HG02642 (cell line): ENCODE data around the gene MACROD2.
"Not testable (repeated sequence)": the region's sequence is repeated elsewhere in the genome, so short reads cannot be mapped to it uniquely, and the experiment has no call there.

Experiments used
- ATAC-seq: cut with Tn5 transposase; IDR thresholded peaks from one replicate; pipeline ENCODE4 v1.9.1; 2021; ENCODE audit warnings: mild to moderate bottlenecking; ENCODE audit not compliant: unreplicated experiment, poor library complexity

Gene MACROD2

DNA sequence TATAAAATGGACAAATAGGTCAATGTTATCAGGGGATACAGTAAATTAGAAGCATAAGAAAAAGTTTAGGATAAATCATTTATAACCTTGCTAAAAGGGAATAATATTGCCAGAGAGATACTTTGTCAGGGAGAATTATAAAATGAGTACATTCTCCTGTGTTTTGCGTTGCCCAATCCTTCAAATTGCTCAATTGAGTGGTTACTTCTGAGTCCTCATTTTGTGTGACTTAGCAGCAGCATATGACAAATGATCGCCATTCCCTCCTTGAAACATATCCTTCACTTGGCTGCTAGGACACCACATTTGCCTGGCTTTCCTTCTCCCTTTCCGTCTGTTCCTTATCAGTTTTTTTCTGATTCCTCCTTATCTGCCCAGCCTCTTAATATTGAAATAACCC, 448.8 kb downstream of the MACROD2 start:
- ATAC-seq = no peak

DNA sequence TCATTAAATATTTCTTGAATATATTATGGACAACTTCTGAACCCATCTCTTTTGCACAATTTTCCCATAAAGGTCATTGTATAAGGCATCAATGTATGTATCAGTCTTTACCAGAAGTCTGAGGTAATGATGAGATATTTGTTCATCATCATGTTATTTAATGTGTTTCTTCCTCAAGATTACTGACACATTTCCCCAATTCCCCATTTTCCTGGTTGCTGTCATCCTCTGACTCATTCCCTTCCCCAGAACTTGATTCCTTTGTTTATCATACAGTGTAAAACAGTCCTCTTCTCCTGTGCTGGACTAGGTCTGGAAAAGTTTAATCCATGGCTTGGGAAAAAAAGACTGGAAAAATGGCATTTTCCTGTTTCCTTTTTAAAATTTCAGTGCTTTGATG, 450.0 kb downstream of the MACROD2 start:
- no peak for ATAC-seq

DNA sequence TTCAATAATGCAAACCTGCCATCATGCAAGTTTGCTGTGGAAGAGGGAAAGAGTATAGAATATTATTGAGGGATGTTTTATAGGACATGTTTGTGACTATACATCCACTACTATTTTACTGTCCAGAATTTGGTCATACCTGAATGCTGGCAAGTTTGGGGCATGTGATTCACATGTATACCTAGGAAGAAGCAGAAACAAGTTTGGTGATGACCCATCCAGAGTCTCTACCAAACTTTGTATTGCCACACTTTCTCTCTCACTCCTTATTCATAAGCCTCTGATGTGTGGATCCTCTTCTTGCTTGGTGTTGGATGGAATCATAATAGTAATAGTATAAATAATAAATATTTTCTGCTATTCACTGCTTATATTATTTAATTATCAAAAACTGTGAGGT, 450.6 kb downstream of the MACROD2 start:
- ATAC-seq = no peak

DNA sequence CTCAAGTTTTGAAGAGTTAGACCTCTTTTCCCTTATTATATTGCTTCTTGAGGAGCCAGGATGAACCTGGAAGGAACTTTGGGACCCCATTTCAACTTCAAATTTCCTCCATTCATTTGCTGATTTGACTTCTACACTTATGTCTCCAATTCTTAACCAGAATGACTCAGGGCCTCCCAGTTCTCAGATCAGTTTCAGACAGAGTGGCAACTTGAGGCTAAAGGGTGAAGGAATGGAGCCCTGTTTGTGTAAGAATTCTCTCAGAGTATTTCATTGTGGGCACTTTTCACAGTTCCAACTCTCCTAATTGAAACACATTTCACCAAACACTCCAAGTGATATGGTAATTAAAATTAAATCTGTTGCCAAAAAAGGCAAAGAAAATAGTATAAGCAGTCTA, 451.1 kb downstream of the MACROD2 start:
- ATAC-seq = no peak

DNA sequence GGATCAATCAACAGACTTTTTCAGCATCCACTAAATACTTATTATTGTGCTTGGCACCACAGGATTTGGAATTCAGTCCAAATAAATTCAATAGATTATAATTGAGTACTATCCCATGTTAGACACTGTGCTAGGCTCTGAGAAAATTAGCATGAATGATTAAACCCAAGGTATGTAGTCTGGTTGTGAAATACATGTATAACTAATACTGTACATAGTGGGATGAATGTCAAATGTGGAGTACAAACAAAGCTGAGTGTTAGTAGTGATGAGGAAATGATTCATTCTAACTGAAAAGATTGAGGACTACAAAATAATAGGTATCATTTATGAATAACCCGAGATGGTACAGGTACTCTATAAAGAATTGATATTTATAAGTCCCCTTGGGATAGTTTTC, 454.0 kb downstream of the MACROD2 start:
- no peak for ATAC-seq

DNA sequence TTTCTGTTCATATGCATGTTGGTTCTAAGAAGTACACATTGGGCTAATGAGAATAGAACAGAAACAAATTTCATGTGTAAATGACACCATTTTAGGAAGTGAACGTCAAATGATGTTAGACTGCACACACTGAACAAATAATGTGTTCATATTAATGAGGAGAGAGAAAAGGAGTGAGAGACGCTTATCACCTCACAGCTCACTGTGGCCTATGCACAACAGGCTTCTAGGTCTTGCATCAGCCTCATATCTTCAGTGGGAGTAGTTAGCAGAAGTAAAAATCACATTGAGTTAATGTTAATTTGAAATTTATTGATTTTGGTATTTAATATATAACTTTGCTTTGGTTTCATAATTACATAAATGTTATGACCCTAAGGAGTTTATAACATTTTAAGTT, 454.9 kb downstream of the MACROD2 start:
- ATAC-seq = no peak

DNA sequence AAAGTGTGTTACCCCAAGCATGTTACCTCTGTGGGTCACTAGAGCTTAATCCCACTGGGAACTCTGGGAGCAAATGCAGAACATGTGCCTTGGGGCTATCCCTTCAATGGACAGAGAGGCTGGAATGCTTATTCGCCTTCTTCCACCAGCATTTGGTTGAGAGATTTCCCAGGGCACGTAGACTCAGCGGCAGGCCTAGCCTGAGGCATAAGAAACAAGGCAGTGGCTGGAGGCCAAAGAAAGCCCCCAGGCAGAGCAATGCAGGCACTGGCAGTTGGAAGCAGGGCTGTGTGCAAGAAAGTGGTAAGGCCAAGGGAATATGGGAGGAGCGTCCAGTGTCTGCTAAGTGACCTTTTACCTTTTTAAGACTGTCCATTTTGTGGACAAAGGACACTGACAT, 456.1 kb downstream of the MACROD2 start:
- no peak for ATAC-seq

DNA sequence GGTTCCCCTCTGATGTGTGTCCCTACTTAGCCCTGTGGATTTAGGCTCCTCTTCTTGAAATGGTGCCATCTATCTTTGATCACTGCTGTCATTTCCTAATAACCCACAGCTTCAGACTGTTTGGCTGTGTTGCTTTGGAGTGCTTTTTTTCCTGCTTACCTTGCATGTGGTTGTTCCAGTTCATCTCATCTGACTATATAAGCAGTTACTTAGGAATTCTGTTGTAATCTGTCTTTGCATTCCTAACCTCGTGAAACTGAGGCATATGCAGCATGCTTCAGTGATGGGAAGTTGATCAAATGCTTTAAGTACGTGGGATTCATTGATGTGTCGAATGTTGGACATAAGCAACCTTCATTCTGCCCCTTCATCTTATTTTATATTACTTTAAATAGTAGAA, 457.9 kb downstream of the MACROD2 start:
- no peak for ATAC-seq

DNA sequence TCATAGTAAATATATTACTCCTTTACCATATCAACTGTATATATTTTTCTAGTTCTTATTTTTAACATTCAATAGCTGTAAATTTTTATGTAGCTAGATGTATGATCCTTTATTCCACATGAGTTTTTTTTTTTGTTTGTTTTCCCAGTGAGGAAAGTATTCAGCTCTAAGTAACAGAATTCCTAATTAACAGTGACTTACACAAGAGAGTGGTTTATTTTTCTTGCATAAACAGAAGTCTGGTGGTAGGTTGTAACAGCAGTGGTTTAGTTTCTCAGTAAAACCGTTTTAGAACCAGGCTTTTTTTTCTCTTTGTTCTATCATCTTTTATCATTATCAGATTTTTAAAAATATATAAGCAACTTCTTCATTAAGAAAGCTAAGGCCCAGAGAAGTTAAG, 459.0 kb downstream of the MACROD2 start:
- no peak for ATAC-seq

DNA sequence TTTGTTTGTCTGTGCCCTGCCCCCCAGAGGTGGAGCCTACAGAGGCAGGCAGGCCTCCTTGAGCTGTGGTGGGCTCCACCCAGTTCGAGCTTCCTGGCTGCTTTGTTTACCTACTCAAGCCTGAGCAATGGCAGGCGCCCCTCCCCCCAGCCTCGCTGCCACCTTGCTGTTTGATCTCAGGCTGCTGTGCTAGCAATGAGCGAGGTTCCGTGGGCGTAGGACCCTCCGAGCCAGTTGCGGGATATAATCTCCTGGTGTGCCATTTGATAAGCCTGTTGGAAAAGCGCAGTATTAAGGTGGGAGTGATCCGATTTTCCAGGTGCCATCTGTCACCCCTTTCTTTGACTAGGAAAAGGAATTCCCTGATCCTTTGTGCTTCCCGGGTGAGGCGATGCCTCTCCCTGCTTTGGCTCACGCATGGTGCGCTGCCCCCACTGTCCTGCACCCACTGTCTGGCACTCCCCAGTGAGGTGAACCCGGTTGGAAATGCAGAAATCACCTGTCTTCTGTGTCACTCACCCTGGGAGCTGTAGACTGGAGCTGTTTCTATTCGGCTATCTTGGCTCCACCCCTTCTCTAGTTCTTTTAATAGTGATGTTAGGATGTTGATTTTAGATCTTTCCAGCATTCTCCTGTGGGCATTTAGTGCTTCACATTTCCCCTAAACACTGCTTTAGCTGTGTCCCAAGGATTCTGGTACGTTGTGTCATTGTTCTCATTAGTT, 471.9 kb downstream of the MACROD2 start:
- ATAC-seq = not testable (repeated sequence)

DNA sequence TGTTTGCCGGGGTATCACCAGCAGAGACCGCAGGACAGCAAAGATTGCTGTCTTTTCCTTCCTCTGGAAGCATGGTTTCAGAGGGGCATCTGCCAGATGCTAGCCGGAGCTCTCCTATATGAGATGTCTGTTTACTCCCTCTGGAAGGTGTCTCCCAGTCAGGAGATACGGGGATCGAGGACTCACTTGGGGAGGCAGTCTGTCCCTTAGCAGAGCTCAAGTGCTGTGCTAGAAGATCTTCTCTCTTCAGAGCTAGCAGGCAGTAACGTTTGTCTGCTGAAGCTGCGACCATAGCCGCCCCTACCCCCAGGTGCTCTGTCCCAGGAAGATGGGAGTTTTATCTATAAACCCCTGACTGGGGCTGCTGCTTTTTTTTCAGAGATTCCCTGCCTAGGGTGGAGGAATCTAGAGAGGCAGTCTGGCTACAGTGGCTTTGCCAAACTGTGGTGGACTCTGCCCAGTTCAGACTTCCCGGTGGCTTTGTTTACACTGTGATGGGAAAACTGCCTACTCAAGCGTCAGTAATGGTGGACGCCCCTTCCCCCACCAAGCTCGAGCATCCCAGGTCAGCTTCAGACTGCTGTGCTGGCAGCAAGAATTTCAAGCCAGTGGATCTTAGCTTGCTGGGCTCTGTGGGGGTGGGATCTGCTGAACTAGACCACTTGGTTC, 475.0 kb downstream of the MACROD2 start:
- no peak for ATAC-seq

DNA sequence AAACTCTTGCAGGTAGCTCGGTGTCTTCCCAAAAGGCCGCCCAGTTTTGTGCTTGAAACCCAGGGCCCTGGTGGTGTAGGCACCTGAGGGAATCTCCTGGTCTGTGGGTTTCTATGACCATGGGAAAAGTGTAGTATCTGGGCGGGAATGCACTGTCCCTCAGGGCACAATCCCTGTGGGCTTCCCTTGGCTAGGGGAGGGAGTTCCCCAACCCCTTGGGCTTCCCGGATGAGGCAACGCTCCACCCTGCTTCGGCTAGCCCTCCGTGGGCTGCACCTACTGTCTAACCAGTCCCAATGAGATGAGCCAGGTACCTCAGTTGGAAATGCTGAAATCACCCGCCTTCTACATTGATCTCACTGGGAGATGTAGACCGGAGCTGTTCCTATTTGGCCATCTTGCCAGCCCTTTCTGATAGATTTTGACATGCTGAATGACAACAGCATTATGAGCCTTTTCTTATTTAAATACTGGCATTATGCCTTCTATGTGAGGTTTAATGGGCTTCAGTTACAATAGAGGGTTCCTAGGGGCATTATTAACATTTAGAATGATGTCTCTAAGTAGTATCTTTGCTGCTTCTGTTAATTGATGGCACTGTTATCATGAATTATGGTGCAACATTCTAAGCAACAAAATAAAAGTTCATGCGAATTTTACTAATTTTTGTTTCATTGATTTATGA, 475.8 kb downstream of the MACROD2 start:
- no peak for ATAC-seq

DNA sequence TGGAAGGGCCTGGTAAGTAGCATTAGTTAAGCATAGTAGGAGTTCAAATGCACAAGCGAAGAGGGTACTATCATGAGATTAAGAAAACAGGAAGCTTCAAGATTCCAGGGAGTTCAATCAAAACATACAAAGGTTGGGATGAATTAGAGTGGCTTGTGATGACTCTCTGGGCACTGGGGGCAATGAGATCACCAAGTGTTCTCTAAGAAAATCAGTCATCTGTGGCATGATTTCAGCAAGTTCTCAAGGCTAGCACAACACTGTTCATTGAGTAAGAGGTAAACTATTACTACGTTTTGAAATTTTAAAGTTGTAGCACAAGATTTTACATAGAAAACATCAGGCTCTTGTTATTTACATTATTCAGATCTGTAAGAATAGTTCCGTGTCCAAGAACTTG, 481.8 kb downstream of the MACROD2 start:
- no peak for ATAC-seq

DNA sequence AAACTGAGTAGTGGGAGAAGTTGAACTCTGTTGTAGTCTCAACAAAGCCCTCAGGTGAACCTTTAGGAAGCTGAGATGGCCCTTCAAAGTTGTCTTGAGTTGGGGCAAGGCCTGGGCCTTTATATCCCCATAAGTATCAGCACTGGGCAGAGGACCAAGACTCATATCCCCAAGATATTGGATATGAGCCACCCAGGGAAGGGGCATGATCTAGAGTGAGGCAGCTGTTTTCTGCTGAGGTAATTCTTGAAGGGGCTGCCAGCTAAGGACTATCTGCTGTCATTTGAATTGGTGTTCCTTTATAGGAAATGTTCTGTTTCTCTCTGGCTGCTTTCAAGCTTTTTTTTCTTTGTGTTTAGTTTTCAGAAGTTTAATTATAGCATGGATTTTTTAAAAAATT, 482.8 kb downstream of the MACROD2 start:
- ATAC-seq = no peak

DNA sequence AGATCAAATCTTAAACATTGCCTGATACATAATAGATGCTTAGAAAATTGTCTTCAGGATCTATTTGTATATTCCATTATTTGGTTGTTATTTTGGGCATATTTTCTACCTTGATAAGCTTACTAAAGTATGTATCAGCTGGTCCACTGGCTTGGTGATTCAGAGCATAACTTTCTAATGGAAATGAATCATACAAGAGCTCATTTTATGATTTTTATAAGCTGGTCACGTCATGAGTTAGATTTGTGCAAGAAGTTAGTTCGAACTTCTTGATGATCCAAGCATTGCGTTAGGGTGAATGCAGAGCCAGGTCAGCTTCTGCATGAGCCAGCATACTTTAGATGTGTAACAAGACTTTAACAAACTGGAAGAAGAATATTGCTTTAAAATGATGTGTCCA, 486.5 kb downstream of the MACROD2 start:
- no peak for ATAC-seq

DNA sequence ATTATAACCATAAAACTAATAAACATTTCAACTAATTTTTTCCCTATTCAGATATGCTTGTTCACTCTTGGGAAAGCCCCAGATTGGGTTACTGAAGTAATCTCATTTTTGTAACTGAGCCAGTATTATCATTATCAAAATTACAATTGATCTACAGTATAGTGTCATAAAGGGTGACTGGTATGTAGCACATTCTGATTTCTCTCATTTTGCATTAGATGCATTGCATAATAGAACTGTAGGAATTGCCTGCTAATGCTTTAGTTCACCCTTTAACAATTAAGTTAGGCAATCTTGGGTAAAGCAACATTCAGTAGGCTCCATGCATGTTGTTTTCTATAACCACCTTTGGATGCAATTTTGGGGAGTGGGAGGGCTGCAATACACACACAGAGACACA, 492.9 kb downstream of the MACROD2 start:
- no peak for ATAC-seq

DNA sequence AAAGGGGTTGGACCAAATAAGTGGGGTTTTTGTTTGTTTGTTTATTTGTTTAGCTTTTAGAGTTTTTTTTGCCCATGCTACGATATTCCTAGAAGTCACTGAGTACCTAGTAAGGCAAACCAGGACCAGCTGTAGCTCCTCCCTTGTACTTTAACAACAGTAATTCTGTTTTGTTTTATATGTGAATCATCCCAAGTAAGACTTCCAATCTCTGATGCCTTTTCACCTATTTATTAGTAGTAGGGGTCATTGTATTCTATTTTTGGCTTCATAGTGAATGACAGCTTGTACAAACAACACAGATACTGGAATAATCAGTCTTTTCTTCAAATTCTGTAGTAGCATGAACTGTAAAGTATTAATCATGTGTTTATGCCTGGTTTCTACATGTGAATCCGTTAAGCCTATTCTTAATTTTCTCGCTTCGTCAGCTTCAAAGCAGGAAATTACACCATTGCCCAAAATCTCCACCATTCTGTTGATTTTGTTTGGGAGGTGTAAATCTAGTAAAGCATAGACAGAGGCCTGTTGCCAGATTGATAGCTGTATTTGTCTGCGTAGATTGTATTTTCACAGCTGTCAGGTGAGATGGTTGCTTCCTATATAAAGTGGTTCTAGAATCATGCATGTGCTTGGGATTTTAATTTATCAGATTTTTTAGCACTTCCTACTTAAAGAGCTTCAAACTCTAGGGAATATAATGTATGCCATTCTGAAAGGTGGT, 493.6 kb downstream of the MACROD2 start:
- ATAC-seq = no peak

DNA sequence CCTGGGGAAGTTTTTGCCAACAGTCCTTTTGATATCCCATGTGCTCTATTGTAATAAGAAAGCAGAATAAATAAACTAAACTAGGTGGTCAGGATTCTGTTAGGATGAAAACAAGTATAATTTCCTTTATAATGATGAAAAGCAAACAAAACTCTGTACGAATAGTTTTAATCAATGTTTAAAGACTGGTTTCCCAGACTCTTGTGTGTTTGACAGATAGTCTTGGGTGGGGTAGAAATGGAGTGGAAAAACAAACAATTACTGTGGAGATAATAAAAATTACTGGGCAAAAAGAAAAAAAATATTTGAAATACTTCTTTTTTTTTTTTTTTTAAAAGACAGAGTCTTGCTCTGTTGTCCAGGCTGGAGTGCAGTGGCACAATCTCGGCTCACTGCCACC, 494.2 kb downstream of the MACROD2 start:
- no peak for ATAC-seq

DNA sequence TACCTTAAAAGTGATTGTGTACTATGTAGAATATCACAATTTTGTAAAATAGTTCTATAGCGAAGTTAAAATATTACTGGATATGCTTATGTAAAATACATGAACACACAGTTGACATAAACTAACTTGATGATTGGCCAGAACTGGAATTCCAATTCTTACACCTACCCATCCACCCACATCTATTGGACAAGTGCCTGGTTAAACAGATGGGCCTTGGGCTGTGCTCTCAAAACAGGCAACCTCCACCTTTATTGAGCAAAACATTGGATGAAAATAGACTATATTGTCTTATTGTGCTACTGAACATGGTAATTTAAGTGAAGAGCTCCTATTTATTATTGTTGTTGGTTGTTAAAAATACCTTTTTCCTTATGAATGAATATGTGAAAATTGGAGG, 496.1 kb downstream of the MACROD2 start:
- ATAC-seq = no peak

DNA sequence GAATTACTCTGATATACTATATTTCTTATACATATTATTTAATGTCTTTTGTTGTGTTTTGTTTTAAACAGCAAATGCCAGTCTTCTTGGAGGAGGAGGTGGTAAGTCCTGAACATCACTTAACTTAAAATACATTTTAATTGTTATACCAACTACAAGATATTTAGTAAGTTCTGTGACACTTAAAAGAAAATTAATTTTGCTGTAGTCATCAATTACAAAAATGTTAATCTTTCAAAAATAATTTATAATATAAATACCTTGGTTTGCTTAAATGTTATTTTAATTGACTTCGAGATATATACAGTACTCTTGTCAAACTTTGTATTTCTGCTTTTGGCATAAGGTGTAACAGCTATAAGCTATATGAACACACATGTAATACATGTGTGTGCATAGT, 498.1 kb downstream of the MACROD2 start:
- ATAC-seq = no peak

DNA sequence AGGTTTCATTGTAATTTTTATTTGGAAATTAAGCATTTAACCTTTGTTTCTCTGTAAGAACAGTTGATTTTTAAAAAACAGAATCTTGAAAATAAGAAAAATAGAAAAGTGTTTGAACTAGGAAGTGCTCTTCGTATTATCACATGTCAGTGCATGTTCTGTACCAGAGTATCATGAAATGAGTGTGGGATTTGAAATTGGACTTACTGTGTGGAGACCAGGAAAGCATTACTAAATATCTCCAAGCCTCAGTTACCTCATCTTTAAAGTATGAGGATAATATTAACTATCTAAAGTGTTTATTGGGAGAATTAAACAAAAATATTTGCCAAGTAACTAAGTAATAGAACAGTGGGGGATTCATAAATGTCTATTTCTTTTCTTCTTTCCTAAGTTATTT, 499.0 kb downstream of the MACROD2 start:
- no peak for ATAC-seq
